Liver (tissue), 9 donors: Measurements from ENCODE around the gene OGFR. TPM values are rescaled to one million over a fixed set of nuclear protein-coding genes. Genes with fewer than 3 reads are reported as not detected.

Source experiments
- DNase-seq: peaks from one replicate; pipeline ENCODE4 v3.0.0-alpha.2; 2017; ENCODE audit warnings: low spot score
- H3K27ac ChIP-seq, 2 donors: one replicate each; pipeline ENCODE4 v1.7.0; 2013; ENCODE audit warnings: inconsistent platforms in 2 of 2, low read length in 2 of 2, control low read depth in 1 of 2, low read depth in 1 of 2, mild to moderate bottlenecking in 1 of 2
- H3K27me3 ChIP-seq, 4 donors: one replicate each; pipeline versions ENCODE4 v1.6.1 to v1.7.0; 2013; ENCODE audit warnings: low read length in 3 of 4, inconsistent platforms in 1 of 4, mild to moderate bottlenecking in 1 of 4, moderate library complexity in 1 of 4; ENCODE audit not compliant: control insufficient read depth in 4 of 4, insufficient read depth in 4 of 4
- H3K36me3 ChIP-seq, 4 donors: one replicate each; pipeline versions ENCODE4 v1.6.1 to v1.7.0; 2013; ENCODE audit warnings: low read length in 3 of 4, mild to moderate bottlenecking in 3 of 4, low read depth in 1 of 4, moderate library complexity in 1 of 4; ENCODE audit not compliant: control insufficient read depth in 4 of 4, insufficient read depth in 3 of 4
- H3K4me1 ChIP-seq, 4 donors: one replicate each; pipeline versions ENCODE4 v1.6.1 to v1.7.0; 2013; ENCODE audit warnings: low read length in 3 of 4, mild to moderate bottlenecking in 3 of 4, moderate library complexity in 1 of 4; ENCODE audit not compliant: control insufficient read depth in 4 of 4, insufficient read depth in 4 of 4
- H3K4me3 ChIP-seq, 3 donors: one replicate each; pipeline versions ENCODE4 v1.6.1 to v1.7.0; 2013; ENCODE audit warnings: low read length in 3 of 3, control low read depth in 1 of 3, low read depth in 1 of 3, mild to moderate bottlenecking in 1 of 3
- H3K9ac ChIP-seq, 2 donors: one replicate each; pipeline ENCODE4 v1.7.0; 2013; ENCODE audit warnings: low read length in 2 of 2, mild to moderate bottlenecking in 2 of 2, moderate library complexity in 2 of 2, control low read depth in 1 of 2, low read depth in 1 of 2
- H3K9me3 ChIP-seq, 4 donors: one replicate each; pipeline versions ENCODE4 v1.6.1 to v1.7.0; 2013; ENCODE audit warnings: low read length in 3 of 4; ENCODE audit not compliant: control insufficient read depth in 4 of 4
- ATF3 ChIP-seq: IDR thresholded peaks from 2 replicates; pipeline ENCODE4 v1.6.1; 2016; ENCODE audit warnings: antibody characterized with exemption
- CTCF ChIP-seq: fragments of 150-350 bp; IDR thresholded peaks from 2 replicates; pipeline ENCODE4 v1.5.1; 2017; ENCODE audit warnings: improper control_type of control experiment, low read depth, low read length; ENCODE audit not compliant: missing input control
- FOXA1 ChIP-seq: IDR thresholded peaks from 2 replicates; pipeline ENCODE4 v1.6.1; 2016; ENCODE audit warnings: antibody characterized with exemption
- FOXA2 ChIP-seq: IDR thresholded peaks from 2 replicates; pipeline ENCODE4 v1.6.1; 2016; ENCODE audit warnings: antibody characterized with exemption
- GABPA ChIP-seq, 2 donors: IDR thresholded peaks in 1 of 2; conservative IDR thresholded peaks in 1 of 2; 2 replicates each; pipeline ENCODE4 v1.6.1; 2016; ENCODE audit warnings: antibody characterized with exemption in 2 of 2, mild to moderate bottlenecking in 1 of 2, moderate library complexity in 1 of 2
- HNF4A ChIP-seq, 2 donors: conservative IDR thresholded peaks; 2 replicates each; pipeline ENCODE4 v1.6.1; 2016; ENCODE audit warnings: antibody characterized with exemption in 2 of 2, mild to moderate bottlenecking in 2 of 2
- HNF4G ChIP-seq: IDR thresholded peaks from 2 replicates; pipeline ENCODE4 v1.6.1; 2016; ENCODE audit warnings: antibody characterized with exemption
- JUND ChIP-seq, 2 donors: IDR thresholded peaks; 2 replicates each; pipeline ENCODE4 v1.6.1; 2016; ENCODE audit warnings: antibody characterized with exemption in 2 of 2
- MAX ChIP-seq: IDR thresholded peaks from 2 replicates; pipeline ENCODE4 v1.6.1; 2016; ENCODE audit warnings: antibody characterized with exemption
- REST ChIP-seq: IDR thresholded peaks from 2 replicates; pipeline ENCODE4 v1.6.1; 2016; ENCODE audit warnings: antibody characterized with exemption, mild to moderate bottlenecking
- SP1 ChIP-seq: IDR thresholded peaks from 2 replicates; pipeline ENCODE4 v1.6.1; 2018; ENCODE audit warnings: antibody characterized with exemption, mild to moderate bottlenecking
- TAF1 ChIP-seq: conservative IDR thresholded peaks from 2 replicates; pipeline ENCODE4 v1.6.1; 2016; ENCODE audit warnings: antibody characterized with exemption, mild to moderate bottlenecking
- YY1 ChIP-seq: IDR thresholded peaks from 2 replicates; pipeline ENCODE4 v1.6.1; 2016; ENCODE audit warnings: antibody characterized with exemption, mild to moderate bottlenecking
- ZBTB33 ChIP-seq: IDR thresholded peaks from 2 replicates; pipeline ENCODE4 v1.6.1; 2016; ENCODE audit warnings: antibody characterized with exemption
- WGBS: extraction: QIAGEN DNeasy Blood & Tissue Kit; methylation state at CpG from one replicate; pipeline ENCODE4 v1.1.7; 2013; 5-methylcytosine and 5-hydroxymethylcytosine counted together
- polyA plus RNA-seq, 2 donors: library from polyadenylated mRNA; stranded (reverse) in 1 of 2; unstranded in 1 of 2; fragments of 200-250 nt in 1 of 2; fragments of >200 nt in 1 of 2; fragmentation: Nextera tagmentation in 1 of 2; extraction: Ambion mirVana in 1 of 2; gene quantifications; one replicate each; pipeline versions ENCODE4 v1.2.1 to v1.2.3, GENCODE V29; 2013 to 2015
- total RNA-seq, 2 donors: library from RNA; depleted of rRNA; stranded (reverse); fragments of >200 nt; gene quantifications; one replicate each; pipeline ENCODE4 v1.2.3, GENCODE V29; 2014
- donor health status: healthy.
- donor health status: healthy.
- donor health status: healthy.
- donor health status: healthy.
- donor health status: healthy.

OGFR gene
- total and polyA plus RNA-seq, 4 donors: 5.9 to 59.4 (median 29.4) TPM

GRCh38 chr20:62762376-62762775 lies 42.3 kb upstream of the OGFR start:
- 88% methylated on average over 22 of the region's 22 CpGs for WGBS
- Histone ChIP-seq H3K27me3 (no peaks in the 10 kb centered on the region), H3K4me3 (no peak overlapping the region), H3K4me1 (no peaks in the 10 kb centered on the region), H3K9me3 (no peaks in the 10 kb centered on the region), H3K9ac (no peak overlapping the region), H3K36me3 (no peaks in the 10 kb centered on the region), H3K27ac (no peak overlapping the region)
- no peak for DNase-seq
- TF ChIP-seq SP1 (no peak), GABPA (IDR thresholded peaks at IDR 0.05 in 1 of 2, conservative IDR thresholded peaks at IDR 0.05 in 1 of 2) (no peak), HNF4A (conservative IDR thresholded peaks at IDR 0.05) (no peak), ZBTB33 (no peak), FOXA2 (no peak), REST (no peak), TAF1 (no peak), MAX (no peak), CTCF (no peak), YY1 (no peak), ATF3 (no peak), FOXA1 (no peak), JUND (IDR thresholded peaks at IDR 0.05) (no peak), HNF4G (no peak)

GRCh38 chr20:62762801-62763368 lies 41.8 kb upstream of the OGFR start:
- Histone ChIP-seq H3K9me3 (no peaks in the 10 kb centered on the region), H3K9ac (no peak overlapping the region), H3K27me3 (no peaks in the 10 kb centered on the region), H3K4me1 (no peaks in the 10 kb centered on the region), H3K4me3 (no peak overlapping the region), H3K36me3 (no peaks in the 10 kb centered on the region), H3K27ac (no peak overlapping the region)
- DNase-seq: no peak
- 94% methylated on average over 16 of the region's 16 CpGs for WGBS
- TF ChIP-seq ZBTB33 (no peak), ATF3 (no peak), JUND (IDR thresholded peaks at IDR 0.05) (no peak), REST (no peak), CTCF (no peak)
